Neural progenitor cell (in vitro differentiated cells): Measurements from ENCODE around the gene ALDH1L1.

Experiments used
- CTCF ChIP-seq: fragments of 200-600 bp; sonication (generic); IDR thresholded peaks from 2 replicates; pipeline ENCODE4 v1.5.1; 2017; ENCODE audit warnings: antibody characterized with exemption, mild to moderate bottlenecking
- EZH2 ChIP-seq: fragments of 200-600 bp; sonication (generic); IDR thresholded peaks from 2 replicates; pipeline ENCODE4 v1.6.1; 2017; ENCODE audit warnings: antibody characterized with exemption, mild to moderate bottlenecking, moderate library complexity
- EZH2phosphoT487 ChIP-seq: fragments of 200-600 bp; sonication (generic); IDR thresholded peaks from 2 replicates; pipeline ENCODE4 v1.6.1; 2017; ENCODE audit warnings: antibody characterized with exemption

- TF ChIP-seq CTCF (no peak), EZH2 (no peak), EZH2phosphoT487 (no peak)
Observed at GRCh38 chr3:126060613-126061145, 119.7 kb downstream of the ALDH1L1 start.
